WTC11 (cell line): ENCODE data around the gene NUMA1.

Source experiments
- ESRRA ChIP-seq: sonication (generic); formaldehyde crosslinking; IDR thresholded peaks from 2 replicates; pipeline ENCODE4 v1.8.1; 2022; ENCODE audit warnings: mild to moderate bottlenecking, missing genetic modification reagents, borderline replicate concordance
- NR1H2 ChIP-seq: sonication (generic); formaldehyde crosslinking; IDR thresholded peaks from 2 replicates; pipeline ENCODE4 v1.9.0; 2021; ENCODE audit warnings: mild to moderate bottlenecking, moderate library complexity, missing genetic modification reagents
- NR3C1 ChIP-seq: sonication (generic); formaldehyde crosslinking; conservative IDR thresholded peaks from 2 replicates; pipeline ENCODE4 v1.8.1; 2023; ENCODE audit warnings: low read depth, mild to moderate bottlenecking, missing genetic modification reagents
- RELA ChIP-seq: sonication (generic); formaldehyde crosslinking; IDR thresholded peaks from 2 replicates; pipeline ENCODE4 v1.8.1; 2022; ENCODE audit warnings: missing genetic modification reagents, mild to moderate bottlenecking, borderline replicate concordance
- STAT6 ChIP-seq: sonication (generic); formaldehyde crosslinking; conservative IDR thresholded peaks from 2 replicates; pipeline ENCODE4 v1.8.1; 2023; ENCODE audit warnings: mild to moderate bottlenecking, low read depth, missing genetic modification reagents, moderate library complexity
- ZNF121 ChIP-seq: sonication (generic); formaldehyde crosslinking; IDR thresholded peaks from 2 replicates; pipeline ENCODE4 v1.8.0; 2023; ENCODE audit warnings: missing genetic modification reagents
- TF ChIP-seq, protein P1 (sequence below): fragments of 200-600 bp; IDR thresholded peaks from 2 replicates; pipeline ENCODE4 v1.8.0; 2022; ENCODE audit warnings: antibody characterized with exemption
- TF ChIP-seq, protein P2 (sequence below): sonication (generic); formaldehyde crosslinking; IDR thresholded peaks from 2 replicates; pipeline ENCODE4 v1.8.0; 2022; ENCODE audit warnings: missing genetic modification reagents
- TF ChIP-seq, protein P3 (sequence below): sonication (generic); formaldehyde crosslinking; IDR thresholded peaks from 2 replicates; pipeline ENCODE4 v1.8.1; 2023; ENCODE audit warnings: mild to moderate bottlenecking, missing genetic modification reagents, moderate library complexity

- TF ChIP-seq, protein P1, sequence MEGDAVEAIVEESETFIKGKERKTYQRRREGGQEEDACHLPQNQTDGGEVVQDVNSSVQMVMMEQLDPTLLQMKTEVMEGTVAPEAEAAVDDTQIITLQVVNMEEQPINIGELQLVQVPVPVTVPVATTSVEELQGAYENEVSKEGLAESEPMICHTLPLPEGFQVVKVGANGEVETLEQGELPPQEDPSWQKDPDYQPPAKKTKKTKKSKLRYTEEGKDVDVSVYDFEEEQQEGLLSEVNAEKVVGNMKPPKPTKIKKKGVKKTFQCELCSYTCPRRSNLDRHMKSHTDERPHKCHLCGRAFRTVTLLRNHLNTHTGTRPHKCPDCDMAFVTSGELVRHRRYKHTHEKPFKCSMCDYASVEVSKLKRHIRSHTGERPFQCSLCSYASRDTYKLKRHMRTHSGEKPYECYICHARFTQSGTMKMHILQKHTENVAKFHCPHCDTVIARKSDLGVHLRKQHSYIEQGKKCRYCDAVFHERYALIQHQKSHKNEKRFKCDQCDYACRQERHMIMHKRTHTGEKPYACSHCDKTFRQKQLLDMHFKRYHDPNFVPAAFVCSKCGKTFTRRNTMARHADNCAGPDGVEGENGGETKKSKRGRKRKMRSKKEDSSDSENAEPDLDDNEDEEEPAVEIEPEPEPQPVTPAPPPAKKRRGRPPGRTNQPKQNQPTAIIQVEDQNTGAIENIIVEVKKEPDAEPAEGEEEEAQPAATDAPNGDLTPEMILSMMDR = peak; percentile 36
- TF ChIP-seq ZNF121 (CRISPR knock-in tag) (no peak), ESRRA (CRISPR knock-in tag) (no peak), RELA (no peak), STAT6 (CRISPR knock-in tag) (no peak), NR3C1 (CRISPR knock-in tag) (no peak), NR1H2 (no peak)
- TF ChIP-seq, protein P2, sequence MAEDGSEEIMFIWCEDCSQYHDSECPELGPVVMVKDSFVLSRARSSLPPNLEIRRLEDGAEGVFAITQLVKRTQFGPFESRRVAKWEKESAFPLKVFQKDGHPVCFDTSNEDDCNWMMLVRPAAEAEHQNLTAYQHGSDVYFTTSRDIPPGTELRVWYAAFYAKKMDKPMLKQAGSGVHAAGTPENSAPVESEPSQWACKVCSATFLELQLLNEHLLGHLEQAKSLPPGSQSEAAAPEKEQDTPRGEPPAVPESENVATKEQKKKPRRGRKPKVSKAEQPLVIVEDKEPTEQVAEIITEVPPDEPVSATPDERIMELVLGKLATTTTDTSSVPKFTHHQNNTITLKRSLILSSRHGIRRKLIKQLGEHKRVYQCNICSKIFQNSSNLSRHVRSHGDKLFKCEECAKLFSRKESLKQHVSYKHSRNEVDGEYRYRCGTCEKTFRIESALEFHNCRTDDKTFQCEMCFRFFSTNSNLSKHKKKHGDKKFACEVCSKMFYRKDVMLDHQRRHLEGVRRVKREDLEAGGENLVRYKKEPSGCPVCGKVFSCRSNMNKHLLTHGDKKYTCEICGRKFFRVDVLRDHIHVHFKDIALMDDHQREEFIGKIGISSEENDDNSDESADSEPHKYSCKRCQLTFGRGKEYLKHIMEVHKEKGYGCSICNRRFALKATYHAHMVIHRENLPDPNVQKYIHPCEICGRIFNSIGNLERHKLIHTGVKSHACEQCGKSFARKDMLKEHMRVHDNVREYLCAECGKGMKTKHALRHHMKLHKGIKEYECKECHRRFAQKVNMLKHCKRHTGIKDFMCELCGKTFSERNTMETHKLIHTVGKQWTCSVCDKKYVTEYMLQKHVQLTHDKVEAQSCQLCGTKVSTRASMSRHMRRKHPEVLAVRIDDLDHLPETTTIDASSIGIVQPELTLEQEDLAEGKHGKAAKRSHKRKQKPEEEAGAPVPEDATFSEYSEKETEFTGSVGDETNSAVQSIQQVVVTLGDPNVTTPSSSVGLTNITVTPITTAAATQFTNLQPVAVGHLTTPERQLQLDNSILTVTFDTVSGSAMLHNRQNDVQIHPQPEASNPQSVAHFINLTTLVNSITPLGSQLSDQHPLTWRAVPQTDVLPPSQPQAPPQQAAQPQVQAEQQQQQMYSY (CRISPR knock-in tag) = no peak
- TF ChIP-seq, protein P3, sequence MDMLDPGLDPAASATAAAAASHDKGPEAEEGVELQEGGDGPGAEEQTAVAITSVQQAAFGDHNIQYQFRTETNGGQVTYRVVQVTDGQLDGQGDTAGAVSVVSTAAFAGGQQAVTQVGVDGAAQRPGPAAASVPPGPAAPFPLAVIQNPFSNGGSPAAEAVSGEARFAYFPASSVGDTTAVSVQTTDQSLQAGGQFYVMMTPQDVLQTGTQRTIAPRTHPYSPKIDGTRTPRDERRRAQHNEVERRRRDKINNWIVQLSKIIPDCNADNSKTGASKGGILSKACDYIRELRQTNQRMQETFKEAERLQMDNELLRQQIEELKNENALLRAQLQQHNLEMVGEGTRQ (CRISPR knock-in tag) = no peak
Observed at GRCh38 chr11:71977743-71978418, 102.5 kb downstream of the NUMA1 start.
